HG03342 (cell line): ENCODE results near the gene PRAMEF25.
"Not testable (repeated sequence)": the region's sequence is repeated elsewhere in the genome, so short reads cannot be mapped to it uniquely, and the experiment has no call there.

Experiments
- ATAC-seq: cut with Tn5 transposase; IDR thresholded peaks from one replicate; pipeline ENCODE4 v1.9.1; 2021; ENCODE audit warnings: mild to moderate bottlenecking, moderate library complexity; ENCODE audit not compliant: unreplicated experiment

PRAMEF25 gene

GRCh38 chr1:13070474-13070873 lies at the start of gene PRAMEF25:
PRAMEF25 (plus strand) TSS chr1:13070774; CDS start chr1:13073694, 2,920 bp downstream.
- not testable (repeated sequence) for ATAC-seq

- not testable (repeated sequence) for ATAC-seq
These were observed 14.1 kb upstream of the PRAMEF25 start, which contains the start of gene PRAMEF27 for GRCh38 chr1:13056475-13056874. PRAMEF27 (minus strand) TSS chr1:13056575; CDS start chr1:13053659, 2,916 bp downstream.

- ATAC-seq = not testable (repeated sequence)
These were observed 46.2 kb downstream of the PRAMEF25 start, which contains the start of gene HNRNPCL2 for GRCh38 chr1:13116754-13117153. HNRNPCL2 (minus strand) TSS chr1:13116854; CDS start chr1:13116400, 454 bp downstream.
